WTC11 (cell line): ENCODE measurements around the gene ZNF507. TPM values are rescaled to one million over a fixed set of nuclear protein-coding genes. Genes with fewer than 3 reads are reported as not detected.

ENCODE experiments used
- ATAC-seq: fragments of 200-7000 bp; cut with Tn5 transposase; 2 replicates; pipeline ENCODE4 v1.10.0; 2021; ENCODE audit warnings: mild to moderate bottlenecking, moderate library complexity
- CTCF ChIA-PET: fragments of 300-600 bp; sonication (Branson Sonifier 250); formaldehyde crosslinking; loops from one replicate; lab custom pipeline; 2021; ENCODE audit warnings: antibody characterized with exemption; lab: Charles Lee
- POLR2A ChIA-PET: fragments of 350-600 bp; sonication (Branson Sonifier 250); formaldehyde crosslinking; loops from one replicate; lab custom pipeline; 2021; ENCODE audit warnings: antibody characterized with exemption; lab: Charles Lee
- DNase-seq: peaks from one replicate; pipeline ENCODE4 v3.0.0; 2021; ENCODE audit warnings: low spot score
- H3K27ac Mint-ChIP-seq: 2 replicates; pipeline ENCODE4 v1.8.0; 2021; ENCODE audit warnings: mixed read lengths
- H3K27me3 Mint-ChIP-seq: 2 replicates; pipeline ENCODE4 v1.8.0; 2021; ENCODE audit warnings: low read depth, mild to moderate bottlenecking, moderate library complexity, mixed read lengths
- H3K36me3 Mint-ChIP-seq: 2 replicates; pipeline ENCODE4 v1.8.0; 2021; ENCODE audit warnings: mixed read lengths
- H3K4me1 Mint-ChIP-seq: 2 replicates; pipeline ENCODE4 v1.8.0; 2022; ENCODE audit warnings: mixed read lengths
- H3K4me3 Mint-ChIP-seq: 2 replicates; pipeline ENCODE4 v1.8.0; 2021; ENCODE audit warnings: mild to moderate bottlenecking, moderate library complexity, mixed read lengths
- H3K9me3 Mint-ChIP-seq: 2 replicates; pipeline ENCODE4 v1.8.0; 2021; ENCODE audit warnings: mixed read lengths
- AR ChIP-seq: fragments of 250-450 bp; sonication (Bioruptor Pico); IDR thresholded peaks from 2 replicates; pipeline ENCODE4 v1.9.0; 2021; ENCODE audit warnings: mild to moderate bottlenecking
- CREM ChIP-seq: sonication (generic); formaldehyde crosslinking; IDR thresholded peaks from 2 replicates; pipeline ENCODE4 v1.8.1; 2022; ENCODE audit warnings: mild to moderate bottlenecking, missing genetic modification reagents, moderate library complexity
- FOXJ3 ChIP-seq: sonication (generic); formaldehyde crosslinking; IDR thresholded peaks from 2 replicates; pipeline ENCODE4 v1.9.0; 2021; ENCODE audit warnings: missing genetic modification reagents, mild to moderate bottlenecking, borderline replicate concordance
- GABPB1 ChIP-seq: sonication (generic); formaldehyde crosslinking; IDR thresholded peaks from 2 replicates; pipeline ENCODE4 v1.8.1; 2023; ENCODE audit warnings: mild to moderate bottlenecking, missing genetic modification reagents
- HMGA2 ChIP-seq: fragments of 250-450 bp; sonication (Bioruptor Pico); IDR thresholded peaks from 2 replicates; pipeline ENCODE4 v1.4.0; 2021; ENCODE audit warnings: mild to moderate bottlenecking, moderate library complexity
- IRF2 ChIP-seq: sonication (generic); formaldehyde crosslinking; IDR thresholded peaks from 2 replicates; pipeline ENCODE4 v1.8.0; 2022; ENCODE audit warnings: low read depth, missing genetic modification reagents, borderline replicate concordance
- JAZF1 ChIP-seq: fragments of 250-450 bp; sonication (Bioruptor Pico); IDR thresholded peaks from 2 replicates; pipeline ENCODE4 v1.9.0; 2021; ENCODE audit warnings: moderate library complexity, mild to moderate bottlenecking, inconsistent platforms
- MLX ChIP-seq: sonication (generic); formaldehyde crosslinking; IDR thresholded peaks from 2 replicates; pipeline ENCODE4 v1.8.1; 2023; ENCODE audit warnings: mild to moderate bottlenecking, missing genetic modification reagents, moderate library complexity
- NFATC4 ChIP-seq: fragments of 250-450 bp; sonication (Bioruptor Pico); IDR thresholded peaks from 2 replicates; pipeline ENCODE4 v1.9.0; 2021; ENCODE audit warnings: mild to moderate bottlenecking
- NFYB ChIP-seq: sonication (generic); formaldehyde crosslinking; conservative IDR thresholded peaks from 2 replicates; pipeline ENCODE4 v1.8.0; 2022; ENCODE audit warnings: low read depth, missing genetic modification reagents
- NR1H2 ChIP-seq: sonication (generic); formaldehyde crosslinking; IDR thresholded peaks from 2 replicates; pipeline ENCODE4 v1.9.0; 2021; ENCODE audit warnings: mild to moderate bottlenecking, moderate library complexity, missing genetic modification reagents
- SOX15 ChIP-seq: fragments of 250-450 bp; sonication (Bioruptor Pico); IDR thresholded peaks from 2 replicates; pipeline ENCODE4 v1.9.0; 2021; ENCODE audit warnings: mild to moderate bottlenecking
- TEAD4 ChIP-seq: sonication (generic); formaldehyde crosslinking; IDR thresholded peaks from 2 replicates; pipeline ENCODE4 v1.8.0; 2022; ENCODE audit warnings: mild to moderate bottlenecking, missing genetic modification reagents
- ZBTB43 ChIP-seq: sonication (generic); formaldehyde crosslinking; IDR thresholded peaks from 2 replicates; pipeline ENCODE4 v1.8.1; 2023; ENCODE audit warnings: mild to moderate bottlenecking, missing genetic modification reagents
- ZNF219 ChIP-seq: sonication (generic); formaldehyde crosslinking; IDR thresholded peaks from 2 replicates; pipeline ENCODE4 v1.8.0; 2023; ENCODE audit warnings: missing genetic modification reagents, mild to moderate bottlenecking, borderline replicate concordance
- ZNF671 ChIP-seq: fragments of 250-450 bp; sonication (Bioruptor Pico); IDR thresholded peaks from 2 replicates; pipeline ENCODE4 v1.8.0; 2021; ENCODE audit warnings: mild to moderate bottlenecking
- total RNA-seq: library from RNA; stranded (reverse); gene quantifications from 3 replicates; pipeline ENCODE4 v1.2.3, GENCODE V29; 2021
- TF ChIP-seq, protein P1 (sequence below): sonication (generic); formaldehyde crosslinking; conservative IDR thresholded peaks from 2 replicates; pipeline ENCODE4 v1.8.1; 2022; ENCODE audit warnings: mild to moderate bottlenecking, missing genetic modification reagents
- TF ChIP-seq, protein P2 (sequence below): fragments of 250-450 bp; sonication (Bioruptor Pico); IDR thresholded peaks from 2 replicates; pipeline ENCODE4 v1.9.0; 2021; ENCODE audit warnings: mild to moderate bottlenecking, borderline replicate concordance
- TF ChIP-seq, protein P3 (sequence below): fragments of 250-450 bp; sonication (Bioruptor Pico); IDR thresholded peaks from 2 replicates; pipeline ENCODE4 v1.9.0; 2021; ENCODE audit warnings: mild to moderate bottlenecking

ZNF507 gene
- total RNA-seq, 1 experiment from 2014 or later: 27.6 TPM

GRCh38 chr19:32317086-32317485 is 28.3 kb upstream of the ZNF507 start:
- Mint-ChIP-seq H3K27me3 (no peaks in the 10 kb centered on the region), H3K9me3 (no peaks in the 10 kb centered on the region), H3K4me1 (peaks cover 34% of the 10 kb centered on the region), H3K27ac (peak overlapping the region; percentile 76), H3K36me3 (no peaks in the 10 kb centered on the region), H3K4me3 (no peak overlapping the region)
- TF ChIP-seq CREM (CRISPR knock-in tag): no peak
- TF ChIP-seq, protein P1, sequence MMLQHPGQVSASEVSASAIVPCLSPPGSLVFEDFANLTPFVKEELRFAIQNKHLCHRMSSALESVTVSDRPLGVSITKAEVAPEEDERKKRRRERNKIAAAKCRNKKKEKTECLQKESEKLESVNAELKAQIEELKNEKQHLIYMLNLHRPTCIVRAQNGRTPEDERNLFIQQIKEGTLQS: no peak
- TF ChIP-seq HMGA2 (CRISPR knock-in tag): no peak
- no peak for TF ChIP-seq MLX (CRISPR knock-in tag)
- no peak for TF ChIP-seq NR1H2 (CRISPR knock-in tag)
- TF ChIP-seq NFYB: no peak
- TF ChIP-seq GABPB1 (CRISPR knock-in tag): no peak
- TF ChIP-seq NFATC4 (CRISPR knock-in tag): no peak
- TF ChIP-seq, protein P2, sequence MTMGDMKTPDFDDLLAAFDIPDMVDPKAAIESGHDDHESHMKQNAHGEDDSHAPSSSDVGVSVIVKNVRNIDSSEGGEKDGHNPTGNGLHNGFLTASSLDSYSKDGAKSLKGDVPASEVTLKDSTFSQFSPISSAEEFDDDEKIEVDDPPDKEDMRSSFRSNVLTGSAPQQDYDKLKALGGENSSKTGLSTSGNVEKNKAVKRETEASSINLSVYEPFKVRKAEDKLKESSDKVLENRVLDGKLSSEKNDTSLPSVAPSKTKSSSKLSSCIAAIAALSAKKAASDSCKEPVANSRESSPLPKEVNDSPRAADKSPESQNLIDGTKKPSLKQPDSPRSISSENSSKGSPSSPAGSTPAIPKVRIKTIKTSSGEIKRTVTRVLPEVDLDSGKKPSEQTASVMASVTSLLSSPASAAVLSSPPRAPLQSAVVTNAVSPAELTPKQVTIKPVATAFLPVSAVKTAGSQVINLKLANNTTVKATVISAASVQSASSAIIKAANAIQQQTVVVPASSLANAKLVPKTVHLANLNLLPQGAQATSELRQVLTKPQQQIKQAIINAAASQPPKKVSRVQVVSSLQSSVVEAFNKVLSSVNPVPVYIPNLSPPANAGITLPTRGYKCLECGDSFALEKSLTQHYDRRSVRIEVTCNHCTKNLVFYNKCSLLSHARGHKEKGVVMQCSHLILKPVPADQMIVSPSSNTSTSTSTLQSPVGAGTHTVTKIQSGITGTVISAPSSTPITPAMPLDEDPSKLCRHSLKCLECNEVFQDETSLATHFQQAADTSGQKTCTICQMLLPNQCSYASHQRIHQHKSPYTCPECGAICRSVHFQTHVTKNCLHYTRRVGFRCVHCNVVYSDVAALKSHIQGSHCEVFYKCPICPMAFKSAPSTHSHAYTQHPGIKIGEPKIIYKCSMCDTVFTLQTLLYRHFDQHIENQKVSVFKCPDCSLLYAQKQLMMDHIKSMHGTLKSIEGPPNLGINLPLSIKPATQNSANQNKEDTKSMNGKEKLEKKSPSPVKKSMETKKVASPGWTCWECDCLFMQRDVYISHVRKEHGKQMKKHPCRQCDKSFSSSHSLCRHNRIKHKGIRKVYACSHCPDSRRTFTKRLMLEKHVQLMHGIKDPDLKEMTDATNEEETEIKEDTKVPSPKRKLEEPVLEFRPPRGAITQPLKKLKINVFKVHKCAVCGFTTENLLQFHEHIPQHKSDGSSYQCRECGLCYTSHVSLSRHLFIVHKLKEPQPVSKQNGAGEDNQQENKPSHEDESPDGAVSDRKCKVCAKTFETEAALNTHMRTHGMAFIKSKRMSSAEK (CRISPR knock-in tag): no peak
- no peak for TF ChIP-seq ZNF219 (CRISPR knock-in tag)
- TF ChIP-seq IRF2 (CRISPR knock-in tag): no peak
- no peak for TF ChIP-seq ZNF671 (CRISPR knock-in tag)
- TF ChIP-seq FOXJ3 (CRISPR knock-in tag): no peak
- TF ChIP-seq, protein P3, sequence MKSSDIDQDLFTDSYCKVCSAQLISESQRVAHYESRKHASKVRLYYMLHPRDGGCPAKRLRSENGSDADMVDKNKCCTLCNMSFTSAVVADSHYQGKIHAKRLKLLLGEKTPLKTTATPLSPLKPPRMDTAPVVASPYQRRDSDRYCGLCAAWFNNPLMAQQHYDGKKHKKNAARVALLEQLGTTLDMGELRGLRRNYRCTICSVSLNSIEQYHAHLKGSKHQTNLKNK (CRISPR knock-in tag): no peak
- no peak for TF ChIP-seq TEAD4 (CRISPR knock-in tag)
- TF ChIP-seq AR: no peak
- TF ChIP-seq JAZF1 (CRISPR knock-in tag): no peak
- TF ChIP-seq ZBTB43 (CRISPR knock-in tag): no peak
- no peak for TF ChIP-seq SOX15 (CRISPR knock-in tag)
- no peak for ATAC-seq
- POLR2A ChIA-PET: no interaction called here
- DNase-seq: no peak
- CTCF ChIA-PET: no interaction called here
